Measurements from ENCODE around the gene CYBA. TPM values are rescaled to one million over a fixed set of nuclear protein-coding genes. Genes with fewer than 3 reads are reported as not detected.
A peak's percentile ranks its signal among the peaks of the same experiment; 100 is the strongest.

Gene CYBA
- total and polyA plus RNA-seq, 2 of the 4 experiments (the other 2 are of a cell fraction), result 65.6 to 169 TPM

DNA sequence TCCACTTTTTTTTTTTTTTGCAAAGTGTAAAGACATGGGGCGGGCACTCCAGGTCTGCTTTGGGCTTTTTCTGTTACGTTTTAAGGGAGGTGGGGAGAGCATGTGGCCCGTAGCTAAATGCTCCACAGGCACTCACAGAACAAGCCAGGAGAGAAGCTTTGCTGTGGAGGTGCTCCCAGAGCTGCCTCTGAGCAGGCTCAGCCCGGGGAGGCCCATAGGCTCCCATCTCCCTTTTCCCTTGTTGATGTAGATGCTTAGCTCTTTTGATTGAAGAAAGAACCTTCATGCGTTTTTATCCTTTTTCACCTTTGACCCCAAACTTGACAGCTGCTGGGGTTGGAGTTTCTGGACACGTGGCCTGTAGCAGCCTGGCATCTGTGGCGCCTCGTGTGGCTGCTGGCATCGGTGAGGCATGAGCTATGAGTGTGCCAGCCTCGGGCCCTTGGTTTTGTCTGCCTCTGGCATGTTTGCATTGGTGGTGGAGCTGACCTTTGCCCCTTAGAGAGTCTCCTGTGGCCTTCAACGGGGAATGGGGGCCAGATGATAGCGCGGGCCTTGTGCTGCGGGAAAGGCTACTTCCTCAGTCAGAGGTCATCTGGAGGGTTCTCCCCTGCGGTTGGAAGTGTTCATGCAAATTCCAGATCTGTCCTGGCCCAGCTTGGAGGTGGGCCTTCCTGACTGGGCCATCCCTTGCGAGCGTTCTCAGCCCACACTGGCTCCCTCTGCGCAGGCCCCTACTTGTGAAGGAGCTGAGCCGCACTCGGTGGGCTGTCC is 32.5 kb downstream of the CYBA start:
- no peak overlapping the region for H3K18ac ChIP-seq (ENCODE audit: low read depth, low read length)
- BruUV-seq (replicated peaks), result no TSS peak
- DNase-seq, result peak; percentile 15
- no peak overlapping the region; the same call in 1 of the 2 replicates for H2BK20ac ChIP-seq (ENCODE audit: low read depth, low read length)
- no peak overlapping the region for H3K4me2 ChIP-seq (ENCODE audit: low read depth, low read length)
- no peak overlapping the region for H3K56ac ChIP-seq (ENCODE audit: extremely low read depth, insufficient read depth, low read length)
- no peak for ATAC-seq (ENCODE audit: low read depth)
- no peak for TF ChIP-seq NFE2L2 (IDR thresholded peaks at IDR 0.05; ENCODE audit: low read depth, low read length)
- no peak for TF ChIP-seq MAZ (IDR thresholded peaks at IDR 0.05; ENCODE audit: borderline replicate concordance, low read depth, low read length)
- no peak for TF ChIP-seq FOS (IDR thresholded peaks at IDR 0.05; ENCODE audit: low read depth, low read length)
- H3K4me3 ChIP-seq (ENCODE audit: insufficient read depth, low read depth, low read length), result no peak overlapping the region
- peaks cover 89% of the 10 kb centered on the region for H4K20me1 ChIP-seq (ENCODE audit: insufficient read depth, low read length)
- no peak overlapping the region for H3K23ac ChIP-seq (ENCODE audit: low read depth, low read length)
- H2BK15ac ChIP-seq (ENCODE audit: low read depth, low read length), result peak overlapping the region; percentile 29; the same call in 2 of the 3 replicates
- no peak overlapping the region for H2BK5ac ChIP-seq (ENCODE audit: low read depth, low read length, poor library complexity, severe bottlenecking)
- H4K8ac ChIP-seq (ENCODE audit: low read depth in 2 of 2, low read length in 2 of 2), result peak overlapping the region in 1 of 2 experiments; percentile 43; a peak in 1 of 4 replicates
- no peak overlapping the region; the same call in 1 of the 2 replicates for H4K5ac ChIP-seq (ENCODE audit: low read depth, low read length)
- peaks cover 22% of the 10 kb centered on the region for H3K36me3 ChIP-seq (ENCODE audit: control insufficient read depth, insufficient read depth, low read length)
- peak overlapping the region; percentile 82; the same call in 1 of the 2 replicates for H4K91ac ChIP-seq (ENCODE audit: insufficient read depth, low read depth, low read length)
- 0 out of 2 replicates have a peak overlapping the region, but pooled peaks have one; percentile 27 for H2BK120ac ChIP-seq (ENCODE audit: low read depth, low read length)
- ChIA-PET CTCF (no interaction called here), POLR2A (ENCODE audit: unreplicated experiment) (no interaction called here)
- H3K27me3 ChIP-seq (ENCODE audit: control insufficient read depth, insufficient read depth, low read length), result no peaks in the 10 kb centered on the region
- WGBS, 2 experiments (ENCODE audit: extremely low coverage in 2 of 2, insufficient read length in 1 of 2), result 79% methylated on average over 9 of the region's 20 CpGs; no CpG with 5 or more reads in 1 of the 2 experiments
- in situ Hi-C loops (cut with MboI; ENCODE audit: low sequenced_read_pairs) (no loop called here), intact Hi-C loops (cut with micrococcal nuclease) (no loop called here), dilution Hi-C loops (cut with HindIII; ENCODE audit: low sequenced_read_pairs, unreplicated experiment) (no loop called here)
- H2AFZ ChIP-seq (replicated peaks; ENCODE audit: low read length, poor library complexity), result peak overlapping the region; percentile 33
- H3K4ac ChIP-seq (ENCODE audit: low read depth, low read length), result peak overlapping the region; percentile 26; the same call in 1 of the 2 replicates
- H3K79me1 ChIP-seq (ENCODE audit: low read depth in 1 of 2, low read length in 2 of 2), result peaks cover 8 to 87% of the 10 kb centered on the region in 2 experiments
- no peak overlapping the region for H3K27ac ChIP-seq (ENCODE audit: insufficient read depth, low read length)
- no peak overlapping the region for H2AK5ac ChIP-seq (ENCODE audit: low read depth, low read length)
- no peak overlapping the region for H3K14ac ChIP-seq (replicated peaks; ENCODE audit: low read depth, low read length)
- peaks cover 33% of the 10 kb centered on the region for H3K4me1 ChIP-seq (ENCODE audit: control insufficient read depth, insufficient read depth, low read length)
- H2AK9ac ChIP-seq (replicated peaks; ENCODE audit: low read depth, low read length, poor library complexity), result no peak overlapping the region
- H3K9me1 ChIP-seq (ENCODE audit: insufficient read depth, low read length), result peaks cover 32% of the 10 kb centered on the region
- no peak overlapping the region for H3K9ac ChIP-seq (ENCODE audit: low read depth, low read length)
- no peaks in the 10 kb centered on the region for H3K9me3 ChIP-seq (ENCODE audit: control insufficient read depth, insufficient read depth, low read length)

Data from IMR-90 (cell line).